ENCODE data around the gene SMAD3. TPM values are rescaled to one million over a fixed set of nuclear protein-coding genes. Genes with fewer than 3 reads are reported as not detected.
A peak's percentile ranks its signal among the peaks of the same experiment; 100 is the strongest.

Gene SMAD3
- total and polyA plus RNA-seq, 2 of the 8 experiments (the other 6 are each of a cell fraction or from before 2014, with no cell fraction given): 10.1 to 12.4 TPM

- no peaks in the 10 kb centered on the region for H3K36me3 ChIP-seq (ENCODE audit: control insufficient read depth in 2 of 4, insufficient read depth in 4 of 4, low read length in 3 of 4)
- no peak overlapping the region for H3K4ac ChIP-seq (replicated peaks; ENCODE audit: insufficient read length, low read depth, low read length)
- no peak overlapping the region for H4K8ac ChIP-seq (ENCODE audit: extremely low read depth, insufficient read depth, low read length)
- H2BK5ac ChIP-seq (ENCODE audit: low read depth, low read length): no peak overlapping the region
- no peak for TF ChIP-seq CBX8 (IDR thresholded peaks at IDR 0.05; ENCODE audit: borderline replicate concordance, low read depth, low read length)
- no peak for TF ChIP-seq EP300 (IDR thresholded peaks at IDR 0.05; ENCODE audit: borderline replicate concordance in 1 of 2, low read depth in 2 of 2, low read length in 2 of 2)
- no peak for TF ChIP-seq SIX5 (IDR thresholded peaks at IDR 0.05; ENCODE audit: low read depth, low read length)
- peak in 1 of 2 experiments; percentile 11; a peak in 1 of 4 replicates for TF ChIP-seq RAD21 (IDR thresholded peaks at IDR 0.05 in 1 of 2, conservative IDR thresholded peaks at IDR 0.05 in 1 of 2; ENCODE audit: low read depth in 2 of 2, low read length in 2 of 2)
- H2BK12ac ChIP-seq (ENCODE audit: low read depth, low read length): no peak overlapping the region
- no peaks in the 10 kb centered on the region for H3K27me3 ChIP-seq (replicated peaks in 1 of 4; ENCODE audit: control insufficient read depth in 3 of 4, extremely low read depth in 1 of 4, insufficient read depth in 3 of 4, low read length in 3 of 4)
- H3K4me1 ChIP-seq (replicated peaks in 1 of 4; ENCODE audit: control insufficient read depth in 3 of 4, insufficient read depth in 4 of 4, low read length in 3 of 4): peaks cover 6 to 10% (median 7%) of the 10 kb centered on the region in 4 experiments; a peak in 6 of 7 replicates
- H3K79me1 ChIP-seq (ENCODE audit: low read depth, low read length): no peaks in the 10 kb centered on the region; the same call in 1 of the 2 replicates
- H4K5ac ChIP-seq (ENCODE audit: insufficient read length, low read depth, low read length): no peak overlapping the region
- H3K4me2 ChIP-seq (ENCODE audit: insufficient read depth in 1 of 2, low read depth in 2 of 2, low read length in 2 of 2): no peak overlapping the region
- no peak overlapping the region for H3K18ac ChIP-seq (ENCODE audit: extremely low read depth, low read length)
- DNase-seq (ENCODE audit: low read depth in 1 of 2, low spot score in 2 of 2) (peak in 1 of 2 experiments; percentile 43), FAIRE-seq (no peak)
- no peaks in the 10 kb centered on the region for H4K20me1 ChIP-seq (replicated peaks in 1 of 2; ENCODE audit: control insufficient read depth in 1 of 2, insufficient read depth in 2 of 2, low read length in 2 of 2)
- no peak overlapping the region for H2BK120ac ChIP-seq (replicated peaks; ENCODE audit: low read depth, low read length)
- H3K4me3 ChIP-seq (ENCODE audit: extremely low read depth in 1 of 4, insufficient read depth in 2 of 4, low read depth in 3 of 4, low read length in 4 of 4): no peak overlapping the region
- no peak overlapping the region for H3K14ac ChIP-seq (ENCODE audit: insufficient read length)
- POLR2A ChIA-PET (ENCODE audit: partially characterized antibody): interaction anchor here (0.7 to 1.8 kb wide), 3 partner anchors 9 to 44 kb away, joined by 3 to 11 read pairs (median 5); partner anchors contain the start of gene SMAD3
- CTCF ChIA-PET (ENCODE audit: partially characterized antibody): interaction anchor here (1.3 kb wide), 1 partner anchor 16 kb away, joined by 3 read pairs; no protein-coding TSS in a partner anchor
- no peak overlapping the region for H4K91ac ChIP-seq (replicated peaks; ENCODE audit: insufficient read length, low read length)
- no peak overlapping the region for H2BK15ac ChIP-seq (ENCODE audit: low read length)
- H3K27ac ChIP-seq (ENCODE audit: low read depth, low read length): no peak overlapping the region
- no peak overlapping the region for H2AK5ac ChIP-seq (ENCODE audit: low read depth, low read length)
- no peak overlapping the region for H3K9ac ChIP-seq (replicated peaks in 1 of 4; ENCODE audit: extremely low read depth in 1 of 4, low read depth in 3 of 4, low read length in 3 of 4)
- H3K79me2 ChIP-seq (ENCODE audit: control insufficient read depth in 1 of 2, insufficient read depth in 2 of 2, low read length in 2 of 2): no peaks in the 10 kb centered on the region
- no peaks in the 10 kb centered on the region for H3K23me2 ChIP-seq (ENCODE audit: low read depth, low read length)
- no peaks in the 10 kb centered on the region for H3K9me3 ChIP-seq (ENCODE audit: insufficient read depth in 2 of 2, low read depth in 1 of 2, low read length in 1 of 2)
- H3K23ac ChIP-seq (ENCODE audit: insufficient read length): no peak overlapping the region
- 0 out of 2 replicates have a peak overlapping the region, but pooled peaks have one; percentile 9 for H2AFZ ChIP-seq (ENCODE audit: low read length)
- H2BK20ac ChIP-seq (ENCODE audit: low read length): peak overlapping the region; percentile 16; the same call in 1 of the 2 replicates
- no peak overlapping the region for H3K56ac ChIP-seq (replicated peaks; ENCODE audit: insufficient read length, low read depth, low read length)
These were observed 43.9 kb upstream of the SMAD3 start for GRCh38 chr15:67021455-67021854.

Data from H1 (cell line).